ENCODE results near the gene TRIM29.
"Not testable (repeated sequence)": the region's sequence is repeated elsewhere in the genome, so short reads cannot be mapped to it uniquely, and the experiment has no call there.

TRIM29 gene

GRCh38 chr11:120144501-120144900 is 6.6 kb upstream of the TRIM29 start:
- in situ Hi-C loops (cut with MboI; ENCODE audit: low sequenced_read_pairs, unreplicated experiment) = no loop called here
- no peak for DNase-seq (ENCODE audit: low spot score)
- no peak for TF ChIP-seq CTCF (IDR thresholded peaks at IDR 0.05; ENCODE audit: borderline replicate concordance, control extremely low read depth, extremely low read depth, insufficient read depth, missing control alignments)

- in situ Hi-C loops (cut with MboI; ENCODE audit: low sequenced_read_pairs, unreplicated experiment); DNase-seq (ENCODE audit: low spot score): not testable (repeated sequence)
These were observed 5.6 kb upstream of the TRIM29 start for GRCh38 chr11:120143472-120143871.

- DNase-seq (ENCODE audit: low spot score) = no peak
- no peak for TF ChIP-seq CTCF (IDR thresholded peaks at IDR 0.05; ENCODE audit: borderline replicate concordance, control extremely low read depth, extremely low read depth, insufficient read depth, missing control alignments)
- in situ Hi-C loops (cut with MboI; ENCODE audit: low sequenced_read_pairs, unreplicated experiment) = no loop called here
These were observed 4.7 kb upstream of the TRIM29 start for GRCh38 chr11:120142441-120143100.

GRCh38 chr11:120141768-120142423 is 4.0 kb upstream of the TRIM29 start:
- TF ChIP-seq CTCF (IDR thresholded peaks at IDR 0.05; ENCODE audit: borderline replicate concordance, control extremely low read depth, extremely low read depth, insufficient read depth, missing control alignments) = no peak
- peak; percentile 9 for DNase-seq (ENCODE audit: low spot score)
- in situ Hi-C loops (cut with MboI; ENCODE audit: low sequenced_read_pairs, unreplicated experiment) = no loop called here

- TF ChIP-seq CTCF (IDR thresholded peaks at IDR 0.05; ENCODE audit: borderline replicate concordance, control extremely low read depth, extremely low read depth, insufficient read depth, missing control alignments) = no peak
- peak; percentile 6 for DNase-seq (ENCODE audit: low spot score)
- in situ Hi-C loops (cut with MboI; ENCODE audit: low sequenced_read_pairs, unreplicated experiment) = no loop called here
These were observed 3.3 kb upstream of the TRIM29 start for GRCh38 chr11:120141113-120141767.

- DNase-seq (ENCODE audit: low spot score) = peak; percentile 9
- in situ Hi-C loops (cut with MboI; ENCODE audit: low sequenced_read_pairs, unreplicated experiment) = no loop called here
- no peak for TF ChIP-seq CTCF (IDR thresholded peaks at IDR 0.05; ENCODE audit: borderline replicate concordance, control extremely low read depth, extremely low read depth, insufficient read depth, missing control alignments)
These were observed 1.6 kb upstream of the TRIM29 start for GRCh38 chr11:120139316-120140069.

All from GM13976 (cell line).